Stimulated activated CD4-positive, alpha-beta T cell treated with anti-CD3 and anti-CD28 coated beads, Interleukin-12 subunit alpha, Interleukin-12 subunit beta, amount 100 ng/mL, for 48 hours (primary cell): ENCODE measurements around the gene NMT1.
A peak's percentile ranks its signal among the peaks of the same experiment; 100 is the strongest.
"Not testable (repeated sequence)": the region's sequence is repeated elsewhere in the genome, so short reads cannot be mapped to it uniquely, and the experiment has no call there.

Experiments used
- DNase-seq, 3 donors: peaks; one replicate each; pipeline ENCODE4 v3.0.0-alpha.2; 2020; ENCODE audit warnings: low read depth in 2 of 3, low spot score in 1 of 3

NMT1 gene

GRCh38 chr17:45117848-45118646 lies 56.9 kb downstream of the NMT1 start:
- no peak for DNase-seq

DNA sequence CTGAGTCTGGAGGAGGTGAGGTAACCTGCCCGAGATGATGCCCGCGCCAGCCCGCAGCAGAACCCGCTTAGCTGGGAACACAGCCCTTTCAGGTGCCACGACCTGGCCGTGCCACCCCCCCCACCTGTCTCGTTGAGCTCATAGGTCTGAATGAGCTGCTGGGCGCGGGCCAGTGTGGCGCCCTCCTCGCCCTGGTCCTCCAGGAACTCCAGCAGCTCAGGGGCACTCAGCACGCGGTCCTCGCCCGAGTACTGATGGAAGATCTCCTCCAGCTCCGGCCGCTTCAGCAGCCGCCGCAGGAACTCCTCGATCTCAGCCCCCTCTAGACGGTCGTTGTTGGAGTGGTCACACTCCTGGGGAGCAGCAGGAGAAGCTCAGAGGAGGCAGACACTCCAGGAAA lies 57.6 kb downstream of the NMT1 start:
- no peak for DNase-seq

GRCh38 chr17:45119964-45120363 lies 58.8 kb downstream of the NMT1 start:
- no peak for DNase-seq

GRCh38 chr17:45120558-45120957 lies 59.4 kb downstream of the NMT1 start:
- no peak for DNase-seq

DNA sequence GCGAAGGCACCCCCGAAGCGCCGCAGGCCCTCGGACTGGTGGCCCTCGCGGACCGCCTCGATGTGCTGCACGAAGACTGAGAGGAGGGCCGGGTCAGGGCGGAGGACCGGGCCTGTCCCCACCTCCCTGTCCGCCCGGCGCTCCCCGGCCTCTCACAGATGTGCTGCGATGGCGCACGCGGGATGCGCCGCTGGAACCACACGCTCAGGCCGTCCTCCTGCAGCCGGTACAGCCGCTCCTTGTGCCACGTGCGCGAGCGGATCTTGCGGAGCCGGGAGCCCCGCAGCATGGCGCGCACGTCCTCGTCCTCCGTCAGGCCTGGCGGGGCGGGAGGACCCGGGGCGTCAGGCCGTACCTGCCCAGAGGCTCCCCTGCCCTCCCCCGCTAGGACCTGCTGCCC lies 59.9 kb downstream of the NMT1 start:
- DNase-seq = no peak

DNA sequence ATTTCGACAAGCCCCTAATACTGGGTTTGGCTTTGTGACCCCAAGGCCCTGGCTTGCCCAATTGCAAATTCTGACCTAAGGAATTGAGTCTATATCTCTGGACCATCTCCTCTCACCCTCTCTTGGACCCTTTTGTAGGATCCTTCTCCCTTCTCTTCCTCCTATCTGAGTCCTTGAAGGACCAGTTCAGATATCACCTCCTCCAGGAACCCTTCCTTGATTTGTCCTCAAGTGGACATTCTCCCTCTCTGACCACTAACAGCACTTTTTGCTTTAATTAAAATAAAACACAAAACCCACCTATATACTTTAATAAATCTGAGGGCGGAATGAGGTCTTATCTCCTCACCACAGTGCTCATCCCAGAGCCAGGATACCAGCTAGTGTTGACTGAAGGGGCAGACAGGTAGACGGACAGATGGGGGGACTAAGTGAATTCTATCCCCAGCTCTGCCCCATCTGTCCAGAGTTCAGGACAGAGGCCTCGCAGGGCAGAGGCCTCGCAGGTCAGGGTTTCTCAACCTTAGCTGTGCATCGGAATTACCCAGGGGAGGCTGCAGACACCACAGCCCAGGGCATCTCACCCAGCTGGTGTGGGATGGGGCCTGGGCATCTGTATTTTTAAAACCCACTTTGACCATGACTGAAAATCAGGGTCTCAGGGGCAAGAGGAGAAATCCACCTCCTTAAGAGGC lies 62.1 kb downstream of the NMT1 start:
- no peak for DNase-seq

GRCh38 chr17:45123930-45124796 lies 63.0 kb downstream of the NMT1 start:
- no peak for DNase-seq

GRCh38 chr17:45124797-45125122 lies 63.6 kb downstream of the NMT1 start:
- DNase-seq = not testable (repeated sequence)

DNA sequence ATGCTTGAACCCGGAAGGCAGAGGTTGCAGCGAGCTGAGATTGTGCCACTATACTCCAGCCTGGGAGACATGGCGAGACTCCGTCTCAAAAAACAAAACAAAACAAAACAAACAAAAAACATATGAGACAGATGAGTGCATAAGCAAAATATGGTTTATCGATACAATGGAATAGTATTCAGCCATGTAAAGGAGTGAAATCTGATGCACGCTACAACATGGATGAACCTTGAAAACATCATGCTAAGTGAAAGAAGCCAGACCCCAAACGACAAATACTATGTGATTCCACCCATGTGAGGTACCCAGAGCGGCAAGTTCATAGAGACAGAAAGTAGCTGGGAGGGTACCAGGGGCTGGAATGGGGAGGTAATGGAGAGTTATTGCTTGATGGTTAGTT lies 64.4 kb downstream of the NMT1 start:
- no peak for DNase-seq

GRCh38 chr17:45127207-45127547 lies 66.1 kb downstream of the NMT1 start:
- DNase-seq = no peak

GRCh38 chr17:45127548-45128300 lies 66.6 kb downstream of the NMT1 start:
- no peak for DNase-seq

DNA sequence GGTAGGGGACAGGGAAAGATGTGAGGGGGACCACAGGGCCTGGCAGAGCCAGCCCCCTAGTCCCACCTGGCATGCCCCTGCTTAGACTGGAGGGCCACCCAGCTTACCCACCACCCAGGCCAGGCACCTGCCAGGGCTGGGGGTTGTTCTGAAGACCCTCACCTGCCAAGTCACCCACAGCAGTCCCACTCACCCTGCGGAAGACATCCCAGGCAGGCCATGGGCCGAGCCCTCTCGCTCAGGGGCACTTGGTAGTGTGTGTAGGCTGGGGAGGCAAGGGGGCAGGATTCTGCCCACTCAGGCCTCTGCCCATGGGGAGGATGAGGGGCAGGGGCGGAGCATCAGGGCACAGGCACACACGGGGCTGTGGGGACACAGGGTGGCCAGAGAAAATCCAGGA lies 67.2 kb downstream of the NMT1 start:
- no peak for DNase-seq

- no peak for DNase-seq
Measured at GRCh38 chr17:45128989-45129388, 67.9 kb downstream of the NMT1 start.

GRCh38 chr17:45129426-45129939 lies 68.4 kb downstream of the NMT1 start:
- no peak for DNase-seq

DNA sequence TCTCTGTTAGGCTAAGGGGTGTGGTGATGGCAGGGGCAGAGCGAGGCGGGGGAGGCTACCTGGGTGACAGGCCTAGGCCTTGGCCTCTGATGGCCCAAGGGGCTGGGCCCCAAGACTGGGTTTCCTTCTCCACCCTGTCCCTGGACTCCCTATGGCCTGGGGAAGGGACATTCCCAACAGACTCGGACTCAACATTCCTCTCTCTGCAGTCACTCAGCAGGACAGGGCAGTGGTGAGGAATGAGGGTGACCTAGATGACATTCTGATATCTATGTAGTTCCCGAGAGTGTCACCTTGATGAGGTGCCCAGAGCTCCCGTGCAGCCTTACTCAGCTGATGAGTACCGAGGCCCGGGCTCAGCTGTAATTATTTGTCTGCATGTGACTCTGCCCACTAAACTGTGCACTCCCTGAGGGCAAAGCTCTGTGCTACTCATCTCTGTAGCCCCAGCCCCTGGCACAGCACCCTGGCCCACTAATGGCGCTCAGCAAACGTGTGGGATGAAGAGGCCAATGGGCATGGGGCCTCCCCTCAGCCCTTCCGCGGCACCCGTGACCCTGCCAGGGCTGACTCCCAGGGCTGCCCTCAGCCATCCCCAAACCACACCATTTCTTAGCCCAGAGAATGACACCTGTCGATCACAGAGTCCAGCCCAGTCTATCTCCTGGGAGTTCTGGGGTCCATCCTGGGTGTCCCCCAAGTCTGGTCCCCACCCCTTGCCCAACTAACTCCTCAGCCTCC lies 69.0 kb downstream of the NMT1 start:
- no peak for DNase-seq

- no peak for DNase-seq
Measured at GRCh38 chr17:45130681-45131615, 69.8 kb downstream of the NMT1 start.

- peak in 1 of 3 donors; percentile 34 for DNase-seq
Measured at GRCh38 chr17:45131616-45132319, 70.7 kb downstream of the NMT1 start.

DNA sequence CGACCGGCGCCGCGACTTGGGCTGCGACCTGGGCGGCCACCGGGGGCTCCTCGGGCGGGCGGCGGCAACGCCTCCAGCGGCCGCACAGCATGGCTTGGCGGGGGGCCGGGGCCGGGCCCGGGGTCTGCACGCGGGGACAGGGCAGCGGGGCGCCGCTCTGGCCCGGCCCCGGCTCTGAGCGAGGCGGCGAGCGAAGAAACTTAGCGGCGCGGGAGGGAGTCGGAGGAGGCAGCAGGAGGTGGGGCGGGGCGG lies 71.1 kb downstream of the NMT1 start, which contains the start of gene PLCD3:
PLCD3 (minus strand) TSS at position 196 of the 252 bp plus-strand sequence; CDS start at position 91, 105 bp downstream.
- DNase-seq = peak in 2 of 3 donors; percentile 25 to 66
